K562 (cell line): ENCODE results near the gene SLC26A2. TPM values are rescaled to one million over a fixed set of nuclear protein-coding genes. Genes with fewer than 3 reads are reported as not detected.

Source experiments
- ATAC-seq: fragments of 200-7000 bp; cut with Tn5 transposase; 3 replicates; pipeline ENCODE4 v1.9.1; 2020; ENCODE audit warnings: moderate library complexity
- BruUV-seq: library from RNA; stranded (reverse); fragments of 400-500 nt; replicated peaks from 2 replicates; lab custom pipeline; 2021; lab: Mats Ljungman, UMichigan
- CTCF ChIA-PET: fragments of 300-600 bp; formaldehyde crosslinking; extraction: SDS; loops from one replicate; lab custom pipeline; 2021; ENCODE audit warnings: low intra/inter-chr PET ratio; lab: Yijun Ruan, JAX
- POLR2A ChIA-PET: fragments of 300-600, 350-650 bp; sonication (Branson Sonifier 250); formaldehyde crosslinking; extraction: SDS; loops from one replicate; lab custom pipeline; 2021; ENCODE audit warnings: antibody characterized with exemption, inconsistent platforms; lab: Yijun Ruan, JAX
- DNase-seq, 4 experiments: peaks; one replicate each; pipeline versions ENCODE4 v3.0.0 to v3.0.0-alpha.2; 2011 to 2018; ENCODE audit warnings: low spot score in 3 of 4, mixed read lengths in 3 of 4; ENCODE audit errors: extremely low read depth in 1 of 4
- FAIRE-seq: peaks from 2 replicates; lab custom pipeline; 2011; peaks lifted over from hg19 to GRCh38; lab: Jason Lieb, UNC
- H2AFZ ChIP-seq: 2 replicates; pipeline ENCODE4 v1.6.0; 2011; ENCODE audit warnings: low read depth, low read length, control low read depth, inconsistent platforms
- H3K27ac ChIP-seq: fragments of 200-600 bp; 3 replicates; pipeline ENCODE4 v1.8.0; 2011; ENCODE audit warnings: low read depth, mild to moderate bottlenecking, control low read depth, inconsistent platforms, low read length, moderate library complexity, mixed read lengths; ENCODE audit errors: extremely low read depth
- H3K27me3 ChIP-seq, 2 experiments: fragments of 300-600 bp in 1 of 2; 2 replicates in 1 of 2; 3 replicates in 1 of 2; pipeline versions ENCODE4 v1.6.0 to v1.8.0; 2011; ENCODE audit warnings: inconsistent platforms in 2 of 2, low read length in 2 of 2, mild to moderate bottlenecking in 1 of 2, mixed read lengths in 1 of 2, moderate library complexity in 1 of 2; ENCODE audit not compliant: control insufficient read depth in 2 of 2, insufficient read depth in 2 of 2
- H3K36me3 ChIP-seq: fragments of 300-600 bp; 3 replicates; pipeline ENCODE4 v1.8.0; 2011; ENCODE audit warnings: mild to moderate bottlenecking, low read length, inconsistent platforms; ENCODE audit not compliant: control insufficient read depth, insufficient read depth
- H3K4me1 ChIP-seq, 2 experiments: fragments of 200-600 bp in 1 of 2; replicated peaks in 1 of 2; 2 replicates in 1 of 2; 3 replicates in 1 of 2; pipeline versions ENCODE4 v1.5.1 to v1.8.0; 2011; ENCODE audit warnings: inconsistent platforms in 2 of 2, low read length in 2 of 2, mild to moderate bottlenecking in 1 of 2, mixed read lengths in 1 of 2, moderate library complexity in 1 of 2; ENCODE audit not compliant: control insufficient read depth in 2 of 2, insufficient read depth in 2 of 2
- H3K4me2 ChIP-seq: 2 replicates; pipeline ENCODE4 v1.6.1; 2011; ENCODE audit warnings: low read length, control low read depth, inconsistent platforms, mixed read lengths; ENCODE audit not compliant: insufficient read depth
- H3K4me3 ChIP-seq: fragments of 200-600 bp; sonication (generic), shearing (Covaris generic); 2 replicates; pipeline ENCODE4 v1.5.1; 2016; ENCODE audit warnings: control low read depth, inconsistent platforms
- H3K79me2 ChIP-seq: fragments of 200-600 bp; 3 replicates; pipeline ENCODE4 v1.8.0; 2011; ENCODE audit warnings: low read length, inconsistent platforms; ENCODE audit not compliant: control insufficient read depth, insufficient read depth
- H3K9ac ChIP-seq, 2 experiments: 2 replicates each; pipeline versions ENCODE4 v1.6.0 to v1.6.1; 2011; ENCODE audit warnings: low read depth in 2 of 2, low read length in 2 of 2, control low read depth in 1 of 2, inconsistent platforms in 1 of 2, mild to moderate bottlenecking in 1 of 2, mixed read lengths in 1 of 2; ENCODE audit not compliant: insufficient read depth in 1 of 2
- H3K9me1 ChIP-seq: one replicate; pipeline ENCODE4 v1.6.0; 2011; ENCODE audit warnings: inconsistent platforms, mild to moderate bottlenecking, low read length, moderate library complexity; ENCODE audit not compliant: control insufficient read depth, insufficient read depth
- H3K9me3 ChIP-seq: replicated peaks from 2 replicates; pipeline ENCODE4 v1.5.1; 2011; ENCODE audit warnings: low read depth, low read length, inconsistent platforms; ENCODE audit not compliant: control insufficient read depth, insufficient read depth
- H4K20me1 ChIP-seq: replicated peaks from 2 replicates; pipeline ENCODE4 v1.6.1; 2011; ENCODE audit warnings: low read length, inconsistent platforms, mixed read lengths; ENCODE audit not compliant: control insufficient read depth, insufficient read depth
- ATF1 ChIP-seq, 2 experiments: fragments of 450-650 bp in 1 of 2; IDR thresholded peaks; 2 replicates each; pipeline ENCODE4 v1.6.1; 2016; ENCODE audit warnings: missing compliant biosample characterization in 1 of 2, missing genetic modification characterization in 1 of 2
- CTCF ChIP-seq, 3 experiments: IDR thresholded peaks in 2 of 3; conservative IDR thresholded peaks in 1 of 3; 2 replicates each; pipeline ENCODE4 v1.5.1; 2011 to 2012; ENCODE audit warnings: low read length in 3 of 3, mild to moderate bottlenecking in 3 of 3, control low read depth in 2 of 3, improper control_type of control experiment in 1 of 3, inconsistent platforms in 1 of 3, low read depth in 1 of 3, mixed read lengths in 1 of 3, moderate library complexity in 1 of 3; ENCODE audit not compliant: insufficient read depth in 2 of 3
- DDX20 ChIP-seq: fragments of 450-650 bp; IDR thresholded peaks from 2 replicates; pipeline ENCODE4 v1.6.1; 2016; ENCODE audit warnings: missing genetic modification characterization, low read depth, mild to moderate bottlenecking, missing compliant biosample characterization, moderate library complexity
- DEAF1 ChIP-seq: fragments of 450-650 bp; formaldehyde crosslinking; IDR thresholded peaks from 2 replicates; pipeline ENCODE4 v1.4.0; 2020; ENCODE audit warnings: mild to moderate bottlenecking, moderate library complexity
- KLF16 ChIP-seq: IDR thresholded peaks from 2 replicates; pipeline ENCODE4 v1.6.1; 2016; ENCODE audit warnings: antibody characterized with exemption
- RAD21 ChIP-seq, 2 experiments: fragments of 250-450 bp in 1 of 2; fragments of 450-650 bp in 1 of 2; sonication (Bioruptor Pico) in 1 of 2; formaldehyde crosslinking in 1 of 2; IDR thresholded peaks in 1 of 2; conservative IDR thresholded peaks in 1 of 2; 2 replicates each; pipeline versions ENCODE4 v1.4.0 to v1.8.0; 2020 to 2022; ENCODE audit warnings: mild to moderate bottlenecking in 2 of 2, moderate library complexity in 1 of 2
- WGBS: fragments of 100-300 bp; shearing (Covaris generic); methylation state at CpG from one replicate; pipeline ENCODE4 v1.1.6; 2016; ENCODE audit warnings: low coverage, mixed read lengths; ENCODE audit not compliant: insufficient coverage; ENCODE audit errors: missing lambda C conversion rate; 5-methylcytosine and 5-hydroxymethylcytosine counted together
- in situ Hi-C: fragments of 300-500 bp; cut with MboI; formaldehyde crosslinking; loops from 4 replicates; pipeline ENCODE4 v1.15.0; 2018; ENCODE audit warnings: inconsistent platforms, mixed read lengths
- intact Hi-C: fragments of 100-400 bp; cut with micrococcal nuclease; formaldehyde crosslinking; loops from 2 replicates; pipeline ENCODE4 v1.14.2; 2022
- polyA plus RNA-seq, 8 experiments: library from polyadenylated mRNA; depleted of rRNA in 4 of 8; stranded (reverse) in 5 of 8; unstranded in 3 of 8; fragments of >200 nt; fragmentation: Nextera tagmentation in 2 of 8; fragmentation: Illumina TruSeq in 1 of 8; extraction: Ambion mirVana in 2 of 8; extraction: Trizol in 1 of 8; gene quantifications; 2 replicates each; pipeline versions ENCODE4 v1.2.1 to v1.2.3, GENCODE V29; 2011 to 2014; ENCODE audit warnings: inconsistent platforms in 1 of 8, missing spikeins in 1 of 8
- total RNA-seq, 7 experiments: library from RNA; depleted of rRNA in 6 of 7; stranded (reverse); fragments of >200 nt in 6 of 7; fragmentation: Illumina TruSeq in 2 of 7; extraction: Trizol in 2 of 7; gene quantifications; 2 replicates each; pipeline versions ENCODE4 v1.2.1 to v1.2.3, GENCODE V29; 2011 to 2021; ENCODE audit warnings: low replicate concordance in 1 of 7

Gene SLC26A2
- total and polyA plus RNA-seq, 9 of the 15 experiments (the other 6 are each of a cell fraction or from before 2014, with no cell fraction given), result 1.1 to 6.3 (median 3.6) TPM

DNA sequence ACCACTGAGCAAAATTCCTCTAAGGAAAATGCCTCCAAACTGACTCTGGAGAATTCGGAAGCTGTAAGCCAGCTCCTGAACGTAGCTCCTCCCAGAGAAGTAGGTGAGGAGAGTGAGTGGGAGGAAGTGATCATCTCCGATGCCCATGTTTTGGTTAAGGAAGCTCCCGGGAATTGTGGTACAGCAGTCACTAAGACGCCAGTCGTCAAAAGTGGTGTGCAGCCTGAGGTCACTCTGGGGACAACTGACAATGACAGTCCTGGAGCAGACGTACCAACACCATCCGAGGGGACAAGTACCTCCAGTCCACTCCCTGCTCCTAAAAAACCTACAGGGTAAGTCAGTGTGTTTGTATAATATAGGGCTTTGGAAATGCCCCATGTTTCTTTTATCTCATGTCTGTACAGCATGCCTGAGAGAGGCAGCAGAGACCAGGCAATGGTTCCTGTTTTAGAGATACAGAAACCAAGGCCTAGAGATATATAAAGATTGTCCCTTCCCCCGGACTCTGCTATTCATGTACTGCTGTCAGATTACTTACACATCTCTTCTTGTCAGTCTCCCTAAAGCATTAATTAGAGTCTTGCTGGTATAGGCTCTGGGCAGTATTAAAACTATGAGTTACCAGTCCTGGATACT, 63.9 kb downstream of the SLC26A2 start:
- in situ Hi-C loops (no loop called here), intact Hi-C loops (loop anchor here (2.0 to 10.0 kb wide), 3 partner anchors 90 to 330 kb away; partner anchors contain the start of gene TCOF1)
- no peaks in the 10 kb centered on the region; the same call in 2 of the 3 replicates for H3K79me2 ChIP-seq
- POLR2A ChIA-PET, result interaction anchor here (0.6 to 1.4 kb wide), 4 partner anchors 17 to 382 kb away, joined by 3 to 4 read pairs (median 4); partner anchors contain the start of genes HMGXB3, SLC26A2 and TIGD6
- H3K9me1 ChIP-seq, result no peaks in the 10 kb centered on the region
- peaks cover 15 to 23% of the 10 kb centered on the region in 2 experiments; a peak in 4 of 5 replicates for H3K4me1 ChIP-seq
- peaks cover 95% of the 10 kb centered on the region for H3K36me3 ChIP-seq
- H3K9me3 ChIP-seq, result no peaks in the 10 kb centered on the region
- BruUV-seq, result no TSS peak
- H3K4me3 ChIP-seq, result no peak overlapping the region
- no peak overlapping the region for H2AFZ ChIP-seq
- ATAC-seq (peak; percentile 53), DNase-seq (peak in 2 of 4 experiments; percentile 38 to 48), FAIRE-seq (no peak)
- H3K27ac ChIP-seq, result peak overlapping the region; percentile 7; the same call in 1 of the 3 replicates
- no peaks in the 10 kb centered on the region for H3K27me3 ChIP-seq
- WGBS, result 63% methylated on average over 9 of the region's 9 CpGs
- H3K4me2 ChIP-seq, result no peak overlapping the region
- CTCF ChIA-PET, result no interaction called here
- H4K20me1 ChIP-seq, result no peaks in the 10 kb centered on the region
- H3K9ac ChIP-seq, result peak overlapping the region in 1 of 2 experiments; percentile 11; a peak in 1 of 4 replicates
- TF ChIP-seq ATF1 (CRISPR knock-in tag; IDR thresholded peaks at IDR 0.05) (no peak), ATF1 (tag; IDR thresholded peaks at IDR 0.05) (no peak), RAD21 (CRISPR knock-in tag; conservative IDR thresholded peaks at IDR 0.05 in 1 of 2, IDR thresholded peaks at IDR 0.05 in 1 of 2) (peak; percentile 62 to 64), KLF16 (no peak), DEAF1 (CRISPR knock-in tag) (peak; percentile 61; the same call in 1 of the 2 replicates), DDX20 (tag) (no peak), CTCF (IDR thresholded peaks at IDR 0.05 in 2 of 3, conservative IDR thresholded peaks at IDR 0.05 in 1 of 3; ENCODE audit: insufficient read depth in 2 of 3, low read depth in 1 of 3, low read length in 3 of 3) (peak; percentile 35 to 64 (median 37); a peak in 5 of 6 replicates)
